Activated T-cell treated with anti-CD3 and anti-CD28 coated beads, Interleukin-2, amount 50 U/mL, for 4 hours (primary cell): Measurements from ENCODE around the gene AEBP1. TPM values are rescaled to one million over a fixed set of nuclear protein-coding genes. Genes with fewer than 3 reads are reported as not detected.

ENCODE experiments used
- ATAC-seq, 2 donors: fragments of 200-7000 bp; cut with Tn5 transposase; one replicate each; pipeline ENCODE4 v1.10.0; 2021
- DNase-seq: peaks from one replicate; pipeline ENCODE4 v3.0.0-alpha.2; 2020
- H3K27me3 Mint-ChIP-seq: one replicate; pipeline ENCODE4 v1.8.0; 2021; ENCODE audit warnings: low read depth, mixed read lengths
- H3K36me3 Mint-ChIP-seq: one replicate; pipeline ENCODE4 v1.8.0; 2022; ENCODE audit warnings: mixed read lengths; ENCODE audit not compliant: insufficient read depth
- H3K4me1 Mint-ChIP-seq: one replicate; pipeline ENCODE4 v1.8.0; 2021; ENCODE audit warnings: low read depth, mixed read lengths
- H3K4me3 Mint-ChIP-seq: one replicate; pipeline ENCODE4 v1.8.0; 2021; ENCODE audit warnings: mild to moderate bottlenecking, moderate library complexity, mixed read lengths
- H3K9me3 Mint-ChIP-seq: one replicate; pipeline ENCODE4 v1.8.0; 2021; ENCODE audit warnings: mixed read lengths
- total RNA-seq, 3 donors: library from RNA; stranded (reverse); gene quantifications; one replicate each; pipeline ENCODE4 v1.2.1, GENCODE V29; 2021

AEBP1 gene
- total RNA-seq = 10 to 100 TPM; 26.7 to 36.3 (median 35.7) TPM

DNA sequence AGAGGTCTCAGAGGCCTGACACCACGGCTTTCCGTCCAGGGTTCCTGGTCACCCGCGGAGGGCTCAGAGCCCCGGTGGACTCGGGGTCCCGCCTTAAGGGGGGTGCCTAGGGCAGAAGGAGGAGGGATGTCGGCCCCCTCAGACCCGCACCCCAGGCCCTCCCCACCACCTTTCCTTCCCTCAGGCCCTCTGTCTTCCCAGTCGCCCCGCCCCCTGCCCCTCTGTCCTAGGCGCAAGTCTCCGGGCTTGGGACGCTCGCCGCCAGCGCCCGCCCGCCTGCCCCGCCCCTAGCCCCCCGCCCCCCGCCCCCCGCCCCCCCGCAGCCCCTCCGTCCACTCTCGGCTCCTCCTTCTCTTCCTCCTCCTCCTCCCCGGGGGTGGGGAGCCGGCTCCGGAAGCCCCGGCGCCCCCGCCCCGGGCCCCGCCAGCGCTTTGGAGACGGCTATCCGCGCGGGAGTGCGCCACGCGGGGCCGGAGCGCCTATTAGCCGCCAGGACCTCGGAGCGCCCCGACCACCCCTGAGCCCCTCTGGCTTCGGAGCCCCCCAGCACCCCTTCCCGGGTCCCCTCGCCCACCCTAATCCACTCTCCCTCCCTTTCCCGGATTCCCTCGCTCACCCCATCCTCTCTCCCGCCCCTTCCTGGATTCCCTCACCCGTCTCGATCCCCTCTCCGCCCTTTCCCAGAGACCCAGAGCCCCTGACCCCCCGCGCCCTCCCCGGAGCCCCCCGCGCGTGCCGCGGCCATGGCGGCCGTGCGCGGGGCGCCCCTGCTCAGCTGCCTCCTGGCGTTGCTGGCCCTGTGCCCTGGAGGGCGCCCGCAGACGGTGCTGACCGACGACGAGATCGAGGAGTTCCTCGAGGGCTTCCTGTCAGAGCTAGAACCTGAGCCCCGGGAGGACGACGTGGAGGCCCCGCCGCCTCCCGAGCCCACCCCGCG, at the start of gene AEBP1:
Gene AEBP1, plus strand, starts transcription at position 423 of the 937 bp plus-strand sequence. Its CDS starts 321 bp downstream, at position 744.
- Mint-ChIP-seq H3K4me1 (peaks cover 15% of the 10 kb centered on the region), H3K27me3 (peaks cover 21% of the 10 kb centered on the region), H3K36me3 (no peaks in the 10 kb centered on the region), H3K9me3 (no peaks in the 10 kb centered on the region), H3K4me3 (peak within 1 kb of the TSS; percentile 77)
- peak; percentile 46 to 47 for ATAC-seq
- DNase-seq = no peak

GRCh38 chr7:44056681-44057080, 47.5 kb upstream of the AEBP1 start:
- Mint-ChIP-seq H3K4me3 (no peak overlapping the region), H3K36me3 (peaks cover 46% of the 10 kb centered on the region), H3K4me1 (peaks cover 27% of the 10 kb centered on the region), H3K27me3 (no peaks in the 10 kb centered on the region), H3K9me3 (no peaks in the 10 kb centered on the region)
- ATAC-seq = no peak
- DNase-seq = no peak

GRCh38 chr7:44057181-44057848, 46.8 kb upstream of the AEBP1 start:
- no peak overlapping the region for H3K4me3 Mint-ChIP-seq
- peaks cover 44% of the 10 kb centered on the region for H3K36me3 Mint-ChIP-seq
- no peaks in the 10 kb centered on the region for H3K9me3 Mint-ChIP-seq
- DNase-seq (no peak), ATAC-seq (no peak)
- H3K27me3 Mint-ChIP-seq = no peaks in the 10 kb centered on the region
- H3K4me1 Mint-ChIP-seq = peaks cover 23% of the 10 kb centered on the region

- no peak for DNase-seq
- Mint-ChIP-seq H3K36me3 (peaks cover 39% of the 10 kb centered on the region), H3K9me3 (no peaks in the 10 kb centered on the region), H3K27me3 (no peaks in the 10 kb centered on the region), H3K4me3 (no peak overlapping the region), H3K4me1 (peaks cover 16% of the 10 kb centered on the region)
- ATAC-seq = no peak
Observed at GRCh38 chr7:44057849-44058758, 46.0 kb upstream of the AEBP1 start.

DNA sequence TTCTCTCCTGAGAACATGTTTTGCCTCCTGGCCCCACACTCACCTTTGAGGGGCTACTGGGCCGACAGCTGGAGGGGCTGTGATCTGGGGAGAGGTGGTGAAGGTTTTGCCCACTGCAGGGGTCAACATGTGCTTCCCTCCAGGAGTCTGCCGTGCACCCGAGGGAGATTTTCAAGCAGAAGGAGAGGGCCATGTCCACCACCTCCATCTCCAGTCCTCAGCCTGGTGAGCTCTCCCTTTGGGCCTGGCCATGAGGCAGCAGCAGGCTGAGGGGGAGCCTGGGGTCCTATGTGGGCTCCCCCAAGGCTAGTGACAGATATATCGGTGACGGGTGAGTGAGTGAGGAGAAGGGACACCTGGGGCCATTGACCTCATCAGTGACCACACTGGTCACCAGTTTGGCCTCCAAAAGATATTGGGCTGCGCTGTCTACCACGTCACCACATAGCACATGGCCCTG, 45.4 kb upstream of the AEBP1 start:
- Mint-ChIP-seq H3K4me3 (no peak overlapping the region), H3K36me3 (peaks cover 38% of the 10 kb centered on the region)

GRCh38 chr7:44059219-44060090, 44.7 kb upstream of the AEBP1 start:
- H3K9me3 Mint-ChIP-seq = no peaks in the 10 kb centered on the region
- H3K4me3 Mint-ChIP-seq = no peak overlapping the region
- H3K4me1 Mint-ChIP-seq = peaks cover 15% of the 10 kb centered on the region
- peaks cover 38% of the 10 kb centered on the region for H3K36me3 Mint-ChIP-seq
- DNase-seq (no peak), ATAC-seq (peak; percentile 57 to 68)
- H3K27me3 Mint-ChIP-seq = no peaks in the 10 kb centered on the region

More for the DNA sequence above, 45.4 kb upstream of the AEBP1 start:
- ATAC-seq = no peak
- Mint-ChIP-seq H3K27me3 (no peaks in the 10 kb centered on the region), H3K4me1 (peaks cover 15% of the 10 kb centered on the region), H3K9me3 (no peaks in the 10 kb centered on the region)
- DNase-seq = no peak

- no peaks in the 10 kb centered on the region for H3K27me3 Mint-ChIP-seq
- H3K4me1 Mint-ChIP-seq = peaks cover 19% of the 10 kb centered on the region
- peaks cover 35% of the 10 kb centered on the region for H3K36me3 Mint-ChIP-seq
- DNase-seq (no peak), ATAC-seq (no peak)
- H3K4me3 Mint-ChIP-seq = no peak overlapping the region
- H3K9me3 Mint-ChIP-seq = no peaks in the 10 kb centered on the region
Observed at GRCh38 chr7:44060091-44060947, 43.8 kb upstream of the AEBP1 start.

GRCh38 chr7:44060948-44061644, 43.0 kb upstream of the AEBP1 start:
- DNase-seq = no peak
- Mint-ChIP-seq H3K9me3 (no peaks in the 10 kb centered on the region), H3K4me3 (no peak overlapping the region), H3K4me1 (peaks cover 18% of the 10 kb centered on the region), H3K36me3 (peaks cover 28% of the 10 kb centered on the region), H3K27me3 (no peaks in the 10 kb centered on the region)
- ATAC-seq = no peak

DNA sequence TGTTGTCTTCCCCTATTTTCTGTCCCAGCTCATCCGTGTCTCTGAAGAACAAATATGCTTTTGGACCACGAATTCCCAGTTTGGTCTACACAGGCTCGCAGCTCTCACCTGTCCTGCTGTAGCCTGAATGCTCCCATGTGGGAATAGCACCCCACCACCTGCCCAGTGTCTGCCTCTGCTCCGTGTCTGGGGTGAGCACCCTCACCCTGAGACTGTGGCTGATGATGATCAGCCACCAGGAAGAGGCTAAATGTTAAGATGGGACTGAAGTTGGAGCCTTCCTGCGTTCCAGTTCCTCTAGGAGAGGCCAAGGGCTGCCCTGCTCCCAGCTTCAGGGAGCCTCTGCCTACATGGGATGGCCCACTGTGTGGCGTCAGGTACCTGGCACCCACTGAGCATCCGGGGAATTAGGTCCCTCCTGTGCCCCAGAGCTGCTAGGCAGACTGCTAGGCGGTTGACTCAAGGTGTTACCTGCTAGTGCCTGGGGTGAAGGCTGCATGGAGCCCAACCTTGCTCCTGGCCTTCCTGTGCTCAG, 42.4 kb upstream of the AEBP1 start:
- Mint-ChIP-seq H3K9me3 (no peaks in the 10 kb centered on the region), H3K36me3 (peaks cover 25% of the 10 kb centered on the region), H3K4me3 (no peak overlapping the region), H3K27me3 (no peaks in the 10 kb centered on the region), H3K4me1 (peaks cover 19% of the 10 kb centered on the region)
- DNase-seq = no peak
- no peak for ATAC-seq

- Mint-ChIP-seq H3K4me1 (peaks cover 26% of the 10 kb centered on the region), H3K9me3 (no peaks in the 10 kb centered on the region), H3K36me3 (peaks cover 23% of the 10 kb centered on the region), H3K4me3 (no peak overlapping the region), H3K27me3 (no peaks in the 10 kb centered on the region)
- ATAC-seq = no peak
- DNase-seq = no peak
Observed at GRCh38 chr7:44062180-44062902, 41.8 kb upstream of the AEBP1 start.

GRCh38 chr7:44062903-44063295, 41.2 kb upstream of the AEBP1 start:
- DNase-seq = no peak
- Mint-ChIP-seq H3K4me1 (peaks cover 26% of the 10 kb centered on the region), H3K27me3 (no peaks in the 10 kb centered on the region)

More at GRCh38 chr7:44062903-44063295, 41.2 kb upstream of the AEBP1 start:
- H3K4me3 Mint-ChIP-seq = no peak overlapping the region
- no peaks in the 10 kb centered on the region for H3K9me3 Mint-ChIP-seq
- no peak for ATAC-seq
- H3K36me3 Mint-ChIP-seq = peaks cover 19% of the 10 kb centered on the region
